Measurements from ENCODE around the gene AURKAIP1. TPM values are rescaled to one million over a fixed set of nuclear protein-coding genes. Genes with fewer than 3 reads are reported as not detected.

AURKAIP1 gene
- total and polyA plus RNA-seq, 9 of the 15 experiments (the other 6 are each of a cell fraction or from before 2014, with no cell fraction given): 7.8 to 478 (median 92.0) TPM

DNA sequence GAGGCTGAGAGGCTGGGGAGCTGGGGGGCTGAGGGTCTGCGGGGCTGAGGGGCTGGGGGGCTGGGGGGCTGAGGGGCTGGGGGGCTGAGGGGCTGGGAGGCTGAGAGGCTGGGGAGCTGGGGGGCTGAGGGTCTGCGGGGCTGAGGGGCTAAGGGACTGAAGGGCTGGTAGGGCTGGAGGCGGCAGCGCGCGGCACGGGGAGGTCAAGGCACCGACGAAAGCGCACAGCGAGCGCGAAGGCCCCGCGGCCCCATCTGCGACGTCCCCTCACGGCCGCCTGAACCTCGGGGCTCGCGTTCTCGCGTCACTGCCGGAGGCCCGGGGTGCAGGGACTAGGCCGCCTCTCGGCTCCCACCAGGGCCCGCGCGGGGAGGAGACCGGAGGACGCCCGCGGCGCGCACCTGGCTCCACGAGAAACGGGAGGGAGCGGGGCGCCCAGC, 50.9 kb downstream of the AURKAIP1 start:
- H3K9me1 ChIP-seq (ENCODE audit: control insufficient read depth, insufficient read depth, low read length): peaks cover 13% of the 10 kb centered on the region
- peaks cover 67% of the 10 kb centered on the region for H3K79me2 ChIP-seq (ENCODE audit: control insufficient read depth, insufficient read depth, low read length)
- peak overlapping the region; percentile 99 for H3K4me3 ChIP-seq
- FAIRE-seq (no peak), DNase-seq (ENCODE audit: extremely low read depth in 1 of 4, low spot score in 3 of 4) (no peak), ATAC-seq (peak; percentile 64)
- H3K4me1 ChIP-seq (replicated peaks in 1 of 2; ENCODE audit: control insufficient read depth in 2 of 2, insufficient read depth in 2 of 2, low read length in 2 of 2): peaks cover 22 to 90% of the 10 kb centered on the region in 2 experiments
- in situ Hi-C loops (cut with MboI): no loop called here
- BruUV-seq (replicated peaks): no TSS peak
- H3K4me2 ChIP-seq (ENCODE audit: insufficient read depth, low read length): peak overlapping the region; percentile 85
- CTCF ChIA-PET (ENCODE audit: low intra/inter-chr PET ratio): no interaction called here
- POLR2A ChIA-PET: interaction anchor here (0.6 to 2.1 kb wide), 2 partner anchors 9 to 344 kb away, joined by 4 to 5 read pairs; no protein-coding TSS in a partner anchor
- H3K36me3 ChIP-seq (ENCODE audit: control insufficient read depth, insufficient read depth, low read length): peaks cover 54% of the 10 kb centered on the region; the same call in 2 of the 3 replicates
- 0% methylated on average over 6 of the region's 41 CpGs for WGBS (ENCODE audit: insufficient coverage, low coverage, missing lambda C conversion rate)
- H3K27me3 ChIP-seq (ENCODE audit: control insufficient read depth in 2 of 2, insufficient read depth in 2 of 2, low read length in 2 of 2): no peaks in the 10 kb centered on the region
- no peaks in the 10 kb centered on the region for H3K9me3 ChIP-seq (replicated peaks; ENCODE audit: control insufficient read depth, insufficient read depth, low read depth, low read length)
- peak overlapping the region; percentile 93 to 99 for H3K9ac ChIP-seq (ENCODE audit: insufficient read depth in 1 of 2, low read depth in 2 of 2, low read length in 2 of 2)
- intact Hi-C loops (cut with micrococcal nuclease): loop anchor here (2.0 to 5.0 kb wide), 2 partner anchors 15 to 53 kb away; partner anchors contain the start of genes AURKAIP1 and PUSL1
- peak overlapping the region; percentile 89 for H3K27ac ChIP-seq (ENCODE audit: extremely low read depth, low read depth, low read length)
- peak overlapping the region; percentile 76 for H2AFZ ChIP-seq (ENCODE audit: low read depth, low read length)
- H4K20me1 ChIP-seq (replicated peaks; ENCODE audit: control insufficient read depth, insufficient read depth, low read length): peaks cover 19% of the 10 kb centered on the region; the same call in 1 of the 2 replicates
- TF ChIP-seq SIN3A (IDR thresholded peaks at IDR 0.05; ENCODE audit: borderline replicate concordance in 2 of 2, control insufficient read depth in 1 of 2, low read depth in 2 of 2, low read length in 2 of 2) (peak in 1 of 2 experiments; percentile 73; a peak in 1 of 4 replicates), ZBTB1 (CRISPR knock-in tag; IDR thresholded peaks at IDR 0.05; ENCODE audit: borderline replicate concordance, low read depth) (no peak), MAZ (CRISPR knock-in tag; conservative IDR thresholded peaks at IDR 0.05 in 1 of 2, IDR thresholded peaks at IDR 0.05 in 1 of 2) (peak in 1 of 2 experiments; percentile 45; a peak in 2 of 4 replicates), SMARCA5 (IDR thresholded peaks at IDR 0.05) (no peak), ZNF695 (CRISPR knock-in tag; IDR thresholded peaks at IDR 0.05) (no peak), ZC3H8 (IDR thresholded peaks at IDR 0.05) (no peak)
- TF ChIP-seq, protein P1, sequence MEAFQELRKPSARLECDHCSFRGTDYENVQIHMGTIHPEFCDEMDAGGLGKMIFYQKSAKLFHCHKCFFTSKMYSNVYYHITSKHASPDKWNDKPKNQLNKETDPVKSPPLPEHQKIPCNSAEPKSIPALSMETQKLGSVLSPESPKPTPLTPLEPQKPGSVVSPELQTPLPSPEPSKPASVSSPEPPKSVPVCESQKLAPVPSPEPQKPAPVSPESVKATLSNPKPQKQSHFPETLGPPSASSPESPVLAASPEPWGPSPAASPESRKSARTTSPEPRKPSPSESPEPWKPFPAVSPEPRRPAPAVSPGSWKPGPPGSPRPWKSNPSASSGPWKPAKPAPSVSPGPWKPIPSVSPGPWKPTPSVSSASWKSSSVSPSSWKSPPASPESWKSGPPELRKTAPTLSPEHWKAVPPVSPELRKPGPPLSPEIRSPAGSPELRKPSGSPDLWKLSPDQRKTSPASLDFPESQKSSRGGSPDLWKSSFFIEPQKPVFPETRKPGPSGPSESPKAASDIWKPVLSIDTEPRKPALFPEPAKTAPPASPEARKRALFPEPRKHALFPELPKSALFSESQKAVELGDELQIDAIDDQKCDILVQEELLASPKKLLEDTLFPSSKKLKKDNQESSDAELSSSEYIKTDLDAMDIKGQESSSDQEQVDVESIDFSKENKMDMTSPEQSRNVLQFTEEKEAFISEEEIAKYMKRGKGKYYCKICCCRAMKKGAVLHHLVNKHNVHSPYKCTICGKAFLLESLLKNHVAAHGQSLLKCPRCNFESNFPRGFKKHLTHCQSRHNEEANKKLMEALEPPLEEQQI (IDR thresholded peaks at IDR 0.05): no peak
- TF ChIP-seq, protein P2, sequence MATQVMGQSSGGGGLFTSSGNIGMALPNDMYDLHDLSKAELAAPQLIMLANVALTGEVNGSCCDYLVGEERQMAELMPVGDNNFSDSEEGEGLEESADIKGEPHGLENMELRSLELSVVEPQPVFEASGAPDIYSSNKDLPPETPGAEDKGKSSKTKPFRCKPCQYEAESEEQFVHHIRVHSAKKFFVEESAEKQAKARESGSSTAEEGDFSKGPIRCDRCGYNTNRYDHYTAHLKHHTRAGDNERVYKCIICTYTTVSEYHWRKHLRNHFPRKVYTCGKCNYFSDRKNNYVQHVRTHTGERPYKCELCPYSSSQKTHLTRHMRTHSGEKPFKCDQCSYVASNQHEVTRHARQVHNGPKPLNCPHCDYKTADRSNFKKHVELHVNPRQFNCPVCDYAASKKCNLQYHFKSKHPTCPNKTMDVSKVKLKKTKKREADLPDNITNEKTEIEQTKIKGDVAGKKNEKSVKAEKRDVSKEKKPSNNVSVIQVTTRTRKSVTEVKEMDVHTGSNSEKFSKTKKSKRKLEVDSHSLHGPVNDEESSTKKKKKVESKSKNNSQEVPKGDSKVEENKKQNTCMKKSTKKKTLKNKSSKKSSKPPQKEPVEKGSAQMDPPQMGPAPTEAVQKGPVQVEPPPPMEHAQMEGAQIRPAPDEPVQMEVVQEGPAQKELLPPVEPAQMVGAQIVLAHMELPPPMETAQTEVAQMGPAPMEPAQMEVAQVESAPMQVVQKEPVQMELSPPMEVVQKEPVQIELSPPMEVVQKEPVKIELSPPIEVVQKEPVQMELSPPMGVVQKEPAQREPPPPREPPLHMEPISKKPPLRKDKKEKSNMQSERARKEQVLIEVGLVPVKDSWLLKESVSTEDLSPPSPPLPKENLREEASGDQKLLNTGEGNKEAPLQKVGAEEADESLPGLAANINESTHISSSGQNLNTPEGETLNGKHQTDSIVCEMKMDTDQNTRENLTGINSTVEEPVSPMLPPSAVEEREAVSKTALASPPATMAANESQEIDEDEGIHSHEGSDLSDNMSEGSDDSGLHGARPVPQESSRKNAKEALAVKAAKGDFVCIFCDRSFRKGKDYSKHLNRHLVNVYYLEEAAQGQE (IDR thresholded peaks at IDR 0.05; ENCODE audit: borderline replicate concordance): no peak
- TF ChIP-seq, protein P2 (CRISPR knock-in tag; IDR thresholded peaks at IDR 0.05; ENCODE audit: low read depth): peak; percentile 54; the same call in 1 of the 2 replicates
- TF ChIP-seq, protein P3, sequence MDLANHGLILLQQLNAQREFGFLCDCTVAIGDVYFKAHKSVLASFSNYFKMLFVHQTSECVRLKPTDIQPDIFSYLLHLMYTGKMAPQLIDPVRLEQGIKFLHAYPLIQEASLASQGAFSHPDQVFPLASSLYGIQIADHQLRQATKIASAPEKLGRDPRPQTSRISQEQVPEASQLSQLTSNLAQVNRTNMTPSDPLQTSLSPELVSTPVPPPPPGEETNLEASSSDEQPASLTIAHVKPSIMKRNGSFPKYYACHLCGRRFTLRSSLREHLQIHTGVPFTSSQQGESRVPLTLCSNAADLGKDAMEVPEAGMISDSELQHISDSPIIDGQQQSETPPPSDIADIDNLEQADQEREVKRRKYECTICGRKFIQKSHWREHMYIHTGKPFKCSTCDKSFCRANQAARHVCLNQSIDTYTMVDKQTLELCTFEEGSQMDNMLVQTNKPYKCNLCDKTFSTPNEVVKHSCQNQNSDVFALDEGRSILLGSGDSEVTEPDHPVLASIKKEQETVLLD (IDR thresholded peaks at IDR 0.05): no peak

All from K562 (cell line).